Upper lobe of left lung (tissue), 6 donors: ENCODE results near the gene MOB3B. TPM values are rescaled to one million over a fixed set of nuclear protein-coding genes. Genes with fewer than 3 reads are reported as not detected.

Source experiments
- ATAC-seq, 2 donors: fragments of 200-7000 bp; cut with Tn5 transposase; one replicate each; pipeline ENCODE4 v1.9.1; 2022; ENCODE audit warnings: mild to moderate bottlenecking in 2 of 2, moderate library complexity in 2 of 2; ENCODE audit not compliant: low FRiP score in 2 of 2
- DNase-seq, 2 donors: peaks; one replicate each; pipeline ENCODE4 v3.0.0-alpha.2; 2019 to 2020
- H3K27ac ChIP-seq, 4 donors: fragments of 200-600 bp; sonication (generic); one replicate each; pipeline ENCODE4 v1.5.1; 2016 to 2019
- H3K27me3 ChIP-seq, 4 donors: fragments of 200-600 bp; sonication (generic); one replicate each; pipeline ENCODE4 v1.5.1; 2017 to 2019
- H3K36me3 ChIP-seq, 4 donors: fragments of 200-600 bp; sonication (generic); one replicate each; pipeline ENCODE4 v1.5.1; 2016 to 2019
- H3K4me1 ChIP-seq, 4 donors: fragments of 200-600 bp; sonication (generic); one replicate each; pipeline ENCODE4 v1.5.1; 2018 to 2019
- H3K4me3 ChIP-seq, 4 donors: fragments of 200-600 bp; sonication (generic); one replicate each; pipeline ENCODE4 v1.5.1; 2017 to 2019; ENCODE audit warnings: mild to moderate bottlenecking in 2 of 4, moderate library complexity in 1 of 4
- H3K9me3 ChIP-seq, 4 donors: fragments of 200-600 bp; sonication (generic); one replicate each; pipeline ENCODE4 v1.5.1; 2018 to 2019
- CTCF ChIP-seq, 6 experiments: fragments of 450-650 bp in 4 of 6; fragments of 200-600 bp in 2 of 6; sonication (generic) in 2 of 6; IDR thresholded peaks; one replicate each; pipeline ENCODE4 v1.5.1; 2016 to 2019; ENCODE audit warnings: antibody characterized with exemption in 6 of 6
- EP300 ChIP-seq, 4 donors: sonication (generic); formaldehyde crosslinking; IDR thresholded peaks; one replicate each; pipeline ENCODE4 v1.5.1; 2017; ENCODE audit warnings: antibody characterized with exemption in 4 of 4, control low read depth in 2 of 4
- POLR2A ChIP-seq, 4 donors: fragments of 450-650 bp; IDR thresholded peaks; one replicate each; pipeline ENCODE4 v1.5.1; 2016 to 2017; ENCODE audit warnings: antibody characterized with exemption in 4 of 4, mild to moderate bottlenecking in 2 of 4
- POLR2AphosphoS5 ChIP-seq, 2 donors: sonication (generic); formaldehyde crosslinking; IDR thresholded peaks; one replicate each; pipeline ENCODE4 v1.5.1; 2017; ENCODE audit warnings: antibody characterized with exemption in 2 of 2
- WGBS, 2 donors: methylation state at CpG; one replicate each; pipeline ENCODE4 v1.1.5; 2017 to 2018; 5-methylcytosine and 5-hydroxymethylcytosine counted together
- total RNA-seq, 6 donors: library from RNA; depleted of rRNA in 4 of 6; stranded (reverse); fragments of >200 nt in 4 of 6; gene quantifications; one replicate each; pipeline versions ENCODE4 v1.1.0 to v1.2.1, GENCODE V29; 2016 to 2021
- donor health status: DM: no; HTN: no; CAD: no; lungs with moderate emphysema.
- donor health status: DM: no; HTN: yes; CAD: no; lungs with severe emphysema.

MOB3B gene
- total RNA-seq, 6 donors from 2014 or later: 4.2 to 20.7 (median 8.3) TPM

- no peak for ATAC-seq
- H3K4me3 ChIP-seq: no peak overlapping the region
- H3K4me1 ChIP-seq: peaks cover 0 to 10% (median 3%) of the 10 kb centered on the region in 4 donors
- H3K36me3 ChIP-seq: no peaks in the 10 kb centered on the region
- no peak overlapping the region for H3K27ac ChIP-seq
- DNase-seq: no peak
- TF ChIP-seq POLR2A (IDR thresholded peaks at IDR 0.05) (no peak), CTCF (IDR thresholded peaks at IDR 0.05) (no peak), EP300 (IDR thresholded peaks at IDR 0.05) (no peak), POLR2AphosphoS5 (IDR thresholded peaks at IDR 0.05) (no peak)
- H3K27me3 ChIP-seq: no peaks in the 10 kb centered on the region
- no peaks in the 10 kb centered on the region for H3K9me3 ChIP-seq
Observed at GRCh38 chr9:27523141-27523540, 6.5 kb downstream of the MOB3B start.

DNA sequence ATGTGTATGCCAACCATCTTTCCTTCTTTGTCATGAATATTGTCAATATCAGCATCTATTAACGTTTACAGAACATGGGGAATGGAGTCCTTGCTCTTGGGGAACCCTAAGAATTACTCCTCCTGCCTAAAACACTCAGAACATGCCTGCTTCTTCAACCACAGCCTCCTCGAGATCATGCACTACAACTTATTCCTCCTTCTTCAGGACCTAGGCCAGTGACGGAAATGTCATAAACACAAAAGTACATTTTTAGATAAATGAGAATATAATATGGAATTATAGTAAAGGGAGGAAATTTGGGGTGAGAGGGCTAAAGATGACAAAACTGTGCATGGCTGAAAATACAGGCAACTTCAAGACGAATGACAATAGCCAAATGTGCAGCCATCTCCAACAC is 8.6 kb downstream of the MOB3B start:
- Histone ChIP-seq H3K9me3 (no peaks in the 10 kb centered on the region), H3K36me3 (no peaks in the 10 kb centered on the region), H3K27me3 (no peaks in the 10 kb centered on the region), H3K27ac (no peak overlapping the region), H3K4me1 (no peaks in the 10 kb centered on the region), H3K4me3 (no peak overlapping the region)
- no peak for DNase-seq
- no peak for ATAC-seq
- TF ChIP-seq CTCF (IDR thresholded peaks at IDR 0.05): no peak
- TF ChIP-seq POLR2A (IDR thresholded peaks at IDR 0.05): no peak
- TF ChIP-seq POLR2AphosphoS5 (IDR thresholded peaks at IDR 0.05): no peak
- TF ChIP-seq EP300 (IDR thresholded peaks at IDR 0.05): no peak
- WGBS, 2 donors: 87 to 92% methylated on average over 4 of the region's 4 CpGs

- 79 to 90% methylated on average over 10 of the region's 10 CpGs for WGBS, 2 donors
- H3K4me3 ChIP-seq: no peak overlapping the region
- H3K27me3 ChIP-seq: no peaks in the 10 kb centered on the region
- no peak for ATAC-seq
- H3K27ac ChIP-seq: no peak overlapping the region
- no peaks in the 10 kb centered on the region for H3K36me3 ChIP-seq
- no peaks in the 10 kb centered on the region for H3K4me1 ChIP-seq
- H3K9me3 ChIP-seq: no peaks in the 10 kb centered on the region
- no peak for DNase-seq
- TF ChIP-seq EP300 (IDR thresholded peaks at IDR 0.05): no peak
- TF ChIP-seq CTCF (IDR thresholded peaks at IDR 0.05): no peak
- TF ChIP-seq POLR2AphosphoS5 (IDR thresholded peaks at IDR 0.05): no peak
- no peak for TF ChIP-seq POLR2A (IDR thresholded peaks at IDR 0.05)
Observed at GRCh38 chr9:27519466-27520465, 9.8 kb downstream of the MOB3B start.

GRCh38 chr9:27518809-27519208 is 10.8 kb downstream of the MOB3B start:
- 85 to 96% methylated on average over 4 of the region's 4 CpGs for WGBS, 2 donors
- H3K27me3 ChIP-seq: no peaks in the 10 kb centered on the region
- H3K9me3 ChIP-seq: no peaks in the 10 kb centered on the region
- DNase-seq (no peak), ATAC-seq (no peak)
- H3K4me1 ChIP-seq: no peaks in the 10 kb centered on the region
- TF ChIP-seq POLR2AphosphoS5 (IDR thresholded peaks at IDR 0.05): no peak
- no peak for TF ChIP-seq POLR2A (IDR thresholded peaks at IDR 0.05)
- TF ChIP-seq EP300 (IDR thresholded peaks at IDR 0.05): no peak
- no peak for TF ChIP-seq CTCF (IDR thresholded peaks at IDR 0.05)
- no peak overlapping the region for H3K4me3 ChIP-seq
- H3K36me3 ChIP-seq: no peaks in the 10 kb centered on the region
- no peak overlapping the region for H3K27ac ChIP-seq
